ENCODE data around the gene KLK5. TPM values are rescaled to one million over a fixed set of nuclear protein-coding genes. Genes with fewer than 3 reads are reported as not detected.

The KLK5 gene
- total RNA-seq, 1 donor from 2014 or later, result not detected

DNA sequence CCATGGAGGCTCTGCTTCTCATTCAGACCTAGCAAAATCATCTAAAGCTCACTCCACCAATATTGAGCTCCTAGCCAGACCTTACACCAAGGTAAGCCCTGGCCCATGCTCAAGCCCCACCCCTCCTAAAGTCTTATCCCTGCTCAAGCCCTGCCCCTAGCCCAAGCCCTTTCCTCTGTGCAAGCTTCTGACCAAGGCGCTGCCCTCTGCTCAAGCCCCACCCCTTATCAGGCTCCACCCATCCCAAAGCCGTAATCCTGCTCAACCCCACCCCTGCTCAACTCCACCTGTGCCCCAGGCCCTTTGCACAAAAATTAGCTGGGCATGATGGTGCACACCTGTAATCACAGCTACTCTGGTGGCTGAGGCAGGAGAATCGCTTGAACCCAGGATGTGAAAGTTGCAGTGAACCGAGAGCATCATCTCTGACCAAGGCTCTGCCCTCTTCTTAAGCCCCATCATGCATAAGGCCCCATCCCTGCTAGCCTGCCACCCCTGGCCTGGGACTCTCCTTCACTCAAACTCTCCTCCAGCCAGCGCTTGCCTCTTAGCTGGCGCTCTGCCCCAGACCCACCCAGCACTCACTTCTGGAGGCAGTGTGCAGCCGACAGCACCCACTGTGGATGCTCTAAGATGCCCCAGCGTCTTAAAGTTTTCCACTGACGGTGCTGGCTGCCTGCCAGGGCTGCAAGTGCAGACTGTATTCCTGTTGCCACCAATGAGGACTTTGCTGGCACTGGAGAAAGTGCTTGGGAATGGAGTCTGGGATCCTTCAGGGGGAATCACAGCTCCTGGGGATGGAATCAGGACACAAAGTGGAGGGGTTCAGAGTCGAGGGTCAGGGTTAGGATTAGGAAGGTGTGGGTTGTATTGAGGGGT, 58.1 kb downstream of the KLK5 start:
- no peak overlapping the region for H3K4me3 ChIP-seq
- no peak for ATAC-seq
- H3K27ac ChIP-seq, result no peak overlapping the region
- intact Hi-C loops (cut with DNase I), result no loop called here
- no peaks in the 10 kb centered on the region for H3K36me3 ChIP-seq
- no peaks in the 10 kb centered on the region for H3K9me3 ChIP-seq
- no peaks in the 10 kb centered on the region for H3K4me1 ChIP-seq
- TF ChIP-seq, protein P1, sequence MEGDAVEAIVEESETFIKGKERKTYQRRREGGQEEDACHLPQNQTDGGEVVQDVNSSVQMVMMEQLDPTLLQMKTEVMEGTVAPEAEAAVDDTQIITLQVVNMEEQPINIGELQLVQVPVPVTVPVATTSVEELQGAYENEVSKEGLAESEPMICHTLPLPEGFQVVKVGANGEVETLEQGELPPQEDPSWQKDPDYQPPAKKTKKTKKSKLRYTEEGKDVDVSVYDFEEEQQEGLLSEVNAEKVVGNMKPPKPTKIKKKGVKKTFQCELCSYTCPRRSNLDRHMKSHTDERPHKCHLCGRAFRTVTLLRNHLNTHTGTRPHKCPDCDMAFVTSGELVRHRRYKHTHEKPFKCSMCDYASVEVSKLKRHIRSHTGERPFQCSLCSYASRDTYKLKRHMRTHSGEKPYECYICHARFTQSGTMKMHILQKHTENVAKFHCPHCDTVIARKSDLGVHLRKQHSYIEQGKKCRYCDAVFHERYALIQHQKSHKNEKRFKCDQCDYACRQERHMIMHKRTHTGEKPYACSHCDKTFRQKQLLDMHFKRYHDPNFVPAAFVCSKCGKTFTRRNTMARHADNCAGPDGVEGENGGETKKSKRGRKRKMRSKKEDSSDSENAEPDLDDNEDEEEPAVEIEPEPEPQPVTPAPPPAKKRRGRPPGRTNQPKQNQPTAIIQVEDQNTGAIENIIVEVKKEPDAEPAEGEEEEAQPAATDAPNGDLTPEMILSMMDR (IDR thresholded peaks at IDR 0.05), result no peak
- peaks cover 7% of the 10 kb centered on the region for H3K27me3 ChIP-seq
- DNase-seq, result no peak

Other genes with a start within 250 kb of the KLK5 start
- gene SHANK1, start 233.2 kb downstream of the KLK5 start, total RNA-seq, result 0.35 TPM
- gene CLEC11A, start 229.7 kb downstream of the KLK5 start, total RNA-seq, result 13.3 TPM
- gene GPR32, start 182.6 kb downstream of the KLK5 start, total RNA-seq, result not detected
- not detected for gene ACP4, start 162.6 kb downstream of the KLK5 start, total RNA-seq
- 1.7 TPM for gene KLK1, start 129.3 kb downstream of the KLK5 start, total RNA-seq
- gene KLK15, start 119.5 kb downstream of the KLK5 start, total RNA-seq, result not detected
- gene KLK3, start 98.1 kb downstream of the KLK5 start, total RNA-seq, result not detected
- gene KLK2, start 79.6 kb downstream of the KLK5 start, total RNA-seq, result not detected
- gene KLK4, start 41.6 kb downstream of the KLK5 start, total RNA-seq, result not detected
- gene KLK6, start 16.6 kb upstream of the KLK5 start, total RNA-seq, result not detected
- 0.41 TPM for gene KLK7, start 30.9 kb upstream of the KLK5 start, total RNA-seq
- not detected for gene KLK8, start 48.6 kb upstream of the KLK5 start, total RNA-seq
- 4.7 TPM for gene KLK10, start 66.7 kb upstream of the KLK5 start, total RNA-seq
- gene KLK11, start 73.6 kb upstream of the KLK5 start, total RNA-seq, result 10.8 TPM
- gene KLK12, start 82.0 kb upstream of the KLK5 start, total RNA-seq, result not detected
- not detected for gene KLK13, start 112.1 kb upstream of the KLK5 start, total RNA-seq
- gene KLK14, start 129.8 kb upstream of the KLK5 start, total RNA-seq, result not detected
- gene CTU1, start 155.4 kb upstream of the KLK5 start, total RNA-seq, result 8.5 TPM
- 14.5 TPM for gene SIGLEC9, start 171.9 kb upstream of the KLK5 start, total RNA-seq
- 11.0 TPM for gene SIGLEC7, start 189.3 kb upstream of the KLK5 start, total RNA-seq